Neural cell (in vitro differentiated cells): ENCODE results near the gene HS1BP3. TPM values are rescaled to one million over a fixed set of nuclear protein-coding genes. Genes with fewer than 3 reads are reported as not detected.

ENCODE experiments used
- H2AFZ ChIP-seq: fragments of 200-600, 300-800 bp; sonication (generic), shearing (Covaris generic); 2 replicates; pipeline ENCODE4 v1.6.0; 2014; ENCODE audit warnings: low read depth, mild to moderate bottlenecking, antibody characterized with exemption, low read length, moderate library complexity
- H3F3A ChIP-seq: fragments of 200-600 bp; shearing (Covaris generic); 2 replicates; pipeline ENCODE4 v1.6.1; 2016; ENCODE audit warnings: mild to moderate bottlenecking, moderate library complexity, mixed read lengths, antibody characterized with exemption, low read length; ENCODE audit not compliant: insufficient read depth, poor library complexity, severe bottlenecking
- H3K27ac ChIP-seq: fragments of 200-600, 300-800 bp; sonication (generic), shearing (Covaris generic); 2 replicates; pipeline ENCODE4 v1.5.1; 2014; ENCODE audit warnings: mild to moderate bottlenecking, low read length, moderate library complexity
- H3K27me3 ChIP-seq: fragments of 300-800, 200-600 bp; sonication (generic), shearing (Covaris generic); 2 replicates; pipeline ENCODE4 v1.6.0; 2014; ENCODE audit warnings: mild to moderate bottlenecking, low read depth, low read length, moderate library complexity; ENCODE audit not compliant: insufficient read depth
- H3K36me3 ChIP-seq: fragments of 300-800, 200-600 bp; sonication (generic), shearing (Covaris generic); 2 replicates; pipeline ENCODE4 v1.5.1; 2014; ENCODE audit warnings: mild to moderate bottlenecking, antibody characterized with exemption, low read length, moderate library complexity; ENCODE audit not compliant: insufficient read depth
- H3K4me2 ChIP-seq: fragments of 300-800, 200-600 bp; sonication (generic), shearing (Covaris generic); 2 replicates; pipeline ENCODE4 v1.6.0; 2014; ENCODE audit warnings: mild to moderate bottlenecking, low read length
- H3K4me3 ChIP-seq: fragments of 300-800, 200-600 bp; sonication (generic), shearing (Covaris generic); 2 replicates; pipeline ENCODE4 v1.5.1; 2014; ENCODE audit warnings: mild to moderate bottlenecking, low read length, moderate library complexity
- H3K79me2 ChIP-seq: fragments of 200-600 bp; shearing (Covaris generic); replicated peaks from 2 replicates; pipeline ENCODE4 v1.6.0; 2014; ENCODE audit warnings: mild to moderate bottlenecking, low read length, moderate library complexity; ENCODE audit not compliant: insufficient read depth
- H3K9ac ChIP-seq: fragments of 300-800, 200-600 bp; sonication (generic), shearing (Covaris generic); 2 replicates; pipeline ENCODE4 v1.6.1; 2016; ENCODE audit warnings: mild to moderate bottlenecking, low read length, mixed read lengths
- H3K9me2 ChIP-seq: fragments of 200-600 bp; shearing (Covaris generic); 2 replicates; pipeline ENCODE4 v1.6.1; 2016; ENCODE audit warnings: mild to moderate bottlenecking, low read length, mixed read lengths; ENCODE audit not compliant: insufficient read depth
- H3K9me3 ChIP-seq: fragments of 200-600, 300-800 bp; sonication (generic), shearing (Covaris generic); 2 replicates; pipeline ENCODE4 v1.6.1; 2016; ENCODE audit warnings: mild to moderate bottlenecking, mixed run types, low read length, moderate library complexity, mixed read lengths
- H4K20me1 ChIP-seq: fragments of 200-600 bp; shearing (Covaris generic); 2 replicates; pipeline ENCODE4 v1.6.1; 2016; ENCODE audit warnings: mild to moderate bottlenecking, mixed run types; ENCODE audit not compliant: insufficient read depth
- CTCF ChIP-seq: fragments of 450-650 bp; IDR thresholded peaks from 2 replicates; pipeline ENCODE4 v1.5.1; 2014; ENCODE audit warnings: antibody characterized with exemption, mild to moderate bottlenecking, moderate library complexity; ENCODE audit not compliant: poor library complexity, severe bottlenecking
- EP300 ChIP-seq: fragments of 450-650 bp; conservative IDR thresholded peaks from 2 replicates; pipeline ENCODE4 v1.6.1; 2014; ENCODE audit warnings: antibody characterized with exemption, mild to moderate bottlenecking, moderate library complexity; ENCODE audit not compliant: poor library complexity, severe bottlenecking
- EZH2 ChIP-seq: fragments of 200-600, 300-800 bp; shearing (Covaris generic), sonication (generic); IDR thresholded peaks from 2 replicates; pipeline ENCODE4 v1.6.1; 2014; ENCODE audit warnings: antibody characterized with exemption, low read length, borderline replicate concordance, mild to moderate bottlenecking; ENCODE audit not compliant: insufficient read depth, poor library complexity, severe bottlenecking
- MXI1 ChIP-seq: fragments of 450-650 bp; conservative IDR thresholded peaks from 2 replicates; pipeline ENCODE4 v1.6.1; 2014; ENCODE audit warnings: antibody characterized with exemption, mild to moderate bottlenecking; ENCODE audit not compliant: poor library complexity, severe bottlenecking
- POLR2AphosphoS5 ChIP-seq: IDR thresholded peaks from 2 replicates; pipeline ENCODE4 v1.6.1; 2012
- RAD21 ChIP-seq: fragments of 450-650 bp; conservative IDR thresholded peaks from 2 replicates; pipeline ENCODE4 v1.6.1; 2014; ENCODE audit warnings: antibody characterized with exemption, mild to moderate bottlenecking, moderate library complexity
- REST ChIP-seq: IDR thresholded peaks from 2 replicates; pipeline ENCODE4 v1.6.1; 2012; ENCODE audit warnings: borderline replicate concordance
- SMC3 ChIP-seq: fragments of 450-650 bp; conservative IDR thresholded peaks from 2 replicates; pipeline ENCODE4 v1.6.1; 2014; ENCODE audit warnings: antibody characterized with exemption, mild to moderate bottlenecking, moderate library complexity; ENCODE audit not compliant: poor library complexity
- TAF1 ChIP-seq: IDR thresholded peaks from 2 replicates; pipeline ENCODE4 v1.6.1; 2012; ENCODE audit warnings: low read depth
- polyA plus RNA-seq: library from polyadenylated mRNA; depleted of rRNA; stranded (reverse); fragments of >200 nt; gene quantifications from 2 replicates; pipeline ENCODE4 v1.2.3, GENCODE V29; 2014

HS1BP3 gene
- polyA plus RNA-seq, 1 donor from 2014 or later: 8.9 TPM

GRCh38 chr2:20645761-20646160 lies 5.1 kb downstream of the HS1BP3 start:
- Histone ChIP-seq H3F3A (no peaks in the 10 kb centered on the region), H3K27me3 (no peaks in the 10 kb centered on the region)
- TF ChIP-seq CTCF: no peak
- TF ChIP-seq SMC3: no peak
- TF ChIP-seq MXI1: no peak
- no peak for TF ChIP-seq EP300
- TF ChIP-seq REST: no peak
- no peak for TF ChIP-seq TAF1
- no peak for TF ChIP-seq EZH2
- TF ChIP-seq POLR2AphosphoS5: no peak
- TF ChIP-seq RAD21: no peak

GRCh38 chr2:20645301-20645701 lies 5.6 kb downstream of the HS1BP3 start:
- no peaks in the 10 kb centered on the region for H4K20me1 ChIP-seq
- no peak overlapping the region for H3K4me3 ChIP-seq
- H3K79me2 ChIP-seq: no peaks in the 10 kb centered on the region
- no peaks in the 10 kb centered on the region for H3K9me2 ChIP-seq
- no peak overlapping the region for H3K9ac ChIP-seq
- H2AFZ ChIP-seq: no peak overlapping the region
- no peaks in the 10 kb centered on the region for H3K36me3 ChIP-seq
- H3K4me2 ChIP-seq: no peak overlapping the region
- no peak for TF ChIP-seq SMC3
- TF ChIP-seq EP300: no peak
- TF ChIP-seq MXI1: no peak
- TF ChIP-seq TAF1: no peak
- no peak for TF ChIP-seq REST
- no peak for TF ChIP-seq RAD21
- TF ChIP-seq CTCF: no peak
- TF ChIP-seq POLR2AphosphoS5: no peak
- no peak for TF ChIP-seq EZH2
- no peak overlapping the region for H3K27ac ChIP-seq
- no peaks in the 10 kb centered on the region for H3K27me3 ChIP-seq
- H3F3A ChIP-seq: no peaks in the 10 kb centered on the region
- no peaks in the 10 kb centered on the region for H3K9me3 ChIP-seq

More at GRCh38 chr2:20645761-20646160, 5.1 kb downstream of the HS1BP3 start:
- Histone ChIP-seq H3K4me3 (no peak overlapping the region), H3K9ac (no peak overlapping the region), H3K27ac (no peak overlapping the region), H3K79me2 (no peaks in the 10 kb centered on the region), H3K9me3 (no peaks in the 10 kb centered on the region), H2AFZ (no peak overlapping the region), H4K20me1 (no peaks in the 10 kb centered on the region), H3K4me2 (no peak overlapping the region), H3K9me2 (no peaks in the 10 kb centered on the region), H3K36me3 (no peaks in the 10 kb centered on the region)
